ENCODE measurements around the gene RAP1GDS1. TPM values are rescaled to one million over a fixed set of nuclear protein-coding genes. Genes with fewer than 3 reads are reported as not detected.

The RAP1GDS1 gene
- total RNA-seq, 1 donor from 2014 or later, result 31.6 TPM

- H3K27ac Mint-ChIP-seq, result no peak overlapping the region
- H3K27me3 Mint-ChIP-seq, result no peaks in the 10 kb centered on the region
- no peak for DNase-seq (ENCODE audit: extremely low spot score, unreplicated experiment)
- no peak overlapping the region for H3K4me3 Mint-ChIP-seq
- no peaks in the 10 kb centered on the region for H3K4me1 Mint-ChIP-seq (ENCODE audit: unreplicated experiment)
- H3K36me3 Mint-ChIP-seq, result peaks cover 7% of the 10 kb centered on the region
- no peak for TF ChIP-seq CTCF (conservative IDR thresholded peaks at IDR 0.05)
- no peaks in the 10 kb centered on the region for H3K9me3 Mint-ChIP-seq
These were observed 126.3 kb downstream of the RAP1GDS1 start for GRCh38 chr4:98387345-98388026.

GRCh38 chr4:98394134-98394533, 132.9 kb downstream of the RAP1GDS1 start:
- Mint-ChIP-seq H3K4me3 (no peak overlapping the region), H3K4me1 (ENCODE audit: unreplicated experiment) (no peaks in the 10 kb centered on the region), H3K9me3 (peaks cover 7% of the 10 kb centered on the region), H3K27me3 (no peaks in the 10 kb centered on the region), H3K27ac (no peak overlapping the region), H3K36me3 (peaks cover 5% of the 10 kb centered on the region)
- no peak for DNase-seq (ENCODE audit: extremely low spot score, unreplicated experiment)
- TF ChIP-seq CTCF (conservative IDR thresholded peaks at IDR 0.05), result no peak

DNA sequence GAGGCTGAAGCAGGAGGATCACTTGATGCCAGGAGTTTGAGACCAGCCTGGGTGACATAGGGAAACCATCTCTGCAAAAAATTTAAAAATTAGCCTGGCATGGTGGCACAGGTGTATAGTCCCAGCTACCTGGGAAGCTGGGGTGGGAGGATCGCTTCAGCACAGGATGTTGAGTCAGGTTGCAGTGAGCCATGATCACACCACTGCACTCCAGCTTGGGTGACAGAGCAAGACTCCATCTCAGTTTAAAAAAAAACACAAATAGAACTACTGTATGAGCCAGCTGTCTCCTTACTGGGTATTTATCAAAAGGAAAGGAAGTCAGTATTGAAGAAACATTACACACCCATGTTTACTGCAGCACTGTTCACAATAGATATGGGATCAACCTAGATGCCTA, 138.7 kb downstream of the RAP1GDS1 start:
- Mint-ChIP-seq H3K27ac (no peak overlapping the region), H3K9me3 (peaks cover 7% of the 10 kb centered on the region), H3K27me3 (no peaks in the 10 kb centered on the region), H3K36me3 (peaks cover 5% of the 10 kb centered on the region), H3K4me1 (ENCODE audit: unreplicated experiment) (no peaks in the 10 kb centered on the region), H3K4me3 (no peak overlapping the region)
- no peak for DNase-seq (ENCODE audit: extremely low spot score, unreplicated experiment)
- no peak for TF ChIP-seq CTCF (conservative IDR thresholded peaks at IDR 0.05)

DNA sequence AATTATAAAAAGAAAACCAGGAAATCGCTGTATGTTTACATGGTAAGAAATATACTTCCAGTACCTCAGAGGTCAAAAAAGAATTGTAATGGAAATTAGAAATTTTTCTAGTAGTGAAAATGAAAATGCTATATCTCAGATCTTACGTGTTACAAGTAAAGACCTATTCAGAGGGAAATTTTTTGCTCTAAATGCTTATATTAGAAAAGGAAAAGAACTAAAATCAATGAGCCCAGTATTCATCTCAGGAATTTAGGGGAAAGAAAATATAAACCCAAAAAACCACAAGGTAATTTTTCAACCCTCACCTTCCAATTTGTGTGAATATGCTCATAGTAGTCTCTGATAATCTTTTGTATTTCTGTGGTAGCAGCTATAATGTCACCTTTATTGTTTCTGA, 145.6 kb downstream of the RAP1GDS1 start:
- H3K4me3 Mint-ChIP-seq, result no peak overlapping the region
- H3K36me3 Mint-ChIP-seq, result peaks cover 3% of the 10 kb centered on the region
- H3K27ac Mint-ChIP-seq, result no peak overlapping the region
- no peaks in the 10 kb centered on the region for H3K4me1 Mint-ChIP-seq (ENCODE audit: unreplicated experiment)
- H3K9me3 Mint-ChIP-seq, result no peaks in the 10 kb centered on the region
- no peak for TF ChIP-seq CTCF (conservative IDR thresholded peaks at IDR 0.05)
- DNase-seq (ENCODE audit: extremely low spot score, unreplicated experiment), result no peak
- H3K27me3 Mint-ChIP-seq, result no peaks in the 10 kb centered on the region

DNA sequence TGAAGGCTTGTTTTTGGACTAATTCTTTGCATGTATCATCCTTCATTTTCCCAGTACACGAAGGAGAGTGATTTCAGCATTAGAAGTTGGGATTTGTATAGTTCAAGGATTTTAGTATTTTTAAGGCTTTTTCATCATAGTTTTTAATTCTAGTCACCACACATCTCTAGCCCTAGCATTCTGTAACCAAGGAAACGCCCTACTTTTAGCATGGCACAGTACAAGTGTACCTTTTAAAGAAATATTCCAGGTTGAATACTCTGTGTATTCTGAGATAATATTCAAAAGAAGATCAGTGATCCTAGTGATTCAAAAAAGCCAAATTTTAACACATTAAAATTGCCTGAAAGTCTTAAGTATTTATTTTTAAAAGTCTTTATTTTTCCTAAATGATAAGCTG, 150.5 kb downstream of the RAP1GDS1 start:
- no peak for TF ChIP-seq CTCF (conservative IDR thresholded peaks at IDR 0.05)
- Mint-ChIP-seq H3K4me1 (ENCODE audit: unreplicated experiment) (no peaks in the 10 kb centered on the region), H3K36me3 (peaks cover 18% of the 10 kb centered on the region), H3K27ac (no peak overlapping the region), H3K4me3 (no peak overlapping the region), H3K27me3 (no peaks in the 10 kb centered on the region), H3K9me3 (no peaks in the 10 kb centered on the region)
- DNase-seq (ENCODE audit: extremely low spot score, unreplicated experiment), result no peak

Data from type B pancreatic cell (in vitro differentiated cells).